Lung (tissue), 12 donors: ENCODE data around the gene CDK11B. TPM values are rescaled to one million over a fixed set of nuclear protein-coding genes. Genes with fewer than 3 reads are reported as not detected.

Experiments
- ATAC-seq: fragments of 200-7000 bp; cut with Tn5 transposase; one replicate; pipeline ENCODE4 v1.9.1; 2020; ENCODE audit warnings: moderate number of reproducible peaks; ENCODE audit not compliant: insufficient read depth, low FRiP score
- DNase-seq, 3 donors: peaks; one replicate each; pipeline ENCODE4 v3.0.0-alpha.2; 2013 to 2017
- H3K27ac ChIP-seq, 2 donors: one replicate each; pipeline ENCODE4 v1.5.1; 2013; ENCODE audit warnings: mild to moderate bottlenecking in 2 of 2, moderate library complexity in 2 of 2, control low read depth in 1 of 2, inconsistent platforms in 1 of 2, low read depth in 1 of 2, low read length in 1 of 2
- H3K27me3 ChIP-seq, 3 donors: one replicate each; pipeline ENCODE4 v1.5.1; 2013; ENCODE audit warnings: low read length in 2 of 3; ENCODE audit not compliant: control insufficient read depth in 3 of 3, insufficient read depth in 3 of 3
- H3K36me3 ChIP-seq, 4 donors: one replicate each; pipeline ENCODE4 v1.5.1; 2013; ENCODE audit warnings: low read length in 4 of 4, mild to moderate bottlenecking in 1 of 4, moderate library complexity in 1 of 4; ENCODE audit not compliant: control insufficient read depth in 4 of 4, insufficient read depth in 4 of 4
- H3K4me1 ChIP-seq, 5 donors: one replicate each; pipeline ENCODE4 v1.5.1; 2013; ENCODE audit warnings: low read length in 5 of 5, mild to moderate bottlenecking in 2 of 5, moderate library complexity in 1 of 5; ENCODE audit not compliant: control insufficient read depth in 5 of 5, insufficient read depth in 5 of 5
- H3K4me3 ChIP-seq: one replicate; pipeline ENCODE4 v1.5.1; 2013; ENCODE audit warnings: mild to moderate bottlenecking, control low read depth, moderate library complexity
- H3K9ac ChIP-seq, 2 donors: one replicate each; pipeline ENCODE4 v1.5.1; 2013; ENCODE audit warnings: low read length in 2 of 2, control low read depth in 1 of 2; ENCODE audit not compliant: insufficient read depth in 1 of 2
- H3K9me3 ChIP-seq, 4 donors: one replicate each; pipeline ENCODE4 v1.5.1; 2013; ENCODE audit warnings: low read length in 3 of 4, mild to moderate bottlenecking in 1 of 4, moderate library complexity in 1 of 4; ENCODE audit not compliant: control insufficient read depth in 4 of 4, insufficient read depth in 3 of 4
- CTCF ChIP-seq: IDR thresholded peaks from 2 replicates; pipeline ENCODE4 v1.5.1; 2012; ENCODE audit warnings: mild to moderate bottlenecking; ENCODE audit errors: control extremely low read depth, extremely low read depth
- WGBS, 2 donors: extraction: QIAGEN DNeasy Blood & Tissue Kit; methylation state at CpG; one replicate each; pipeline ENCODE4 v1.1.7; 2013; 5-methylcytosine and 5-hydroxymethylcytosine counted together
- polyA plus RNA-seq, 2 donors: library from polyadenylated mRNA; stranded (reverse); fragments of 200-250 nt; gene quantifications; one replicate each; pipeline ENCODE4 v1.2.1, GENCODE V29; 2013
- total RNA-seq, 2 donors: library from RNA; depleted of rRNA in 1 of 2; stranded (reverse); fragments of >200 nt in 1 of 2; gene quantifications; one replicate each; pipeline ENCODE4 v1.2.1, GENCODE V29; 2014 to 2021
- donor health status: control.
- donor health status: control.
- donor health status: Bipolar disorder and iron deficiency.
- donor health status: healthy.
- donor health status: DM: yes; HTN: yes; CAD: no.

The CDK11B gene
- total and polyA plus RNA-seq, 4 donors = 15.7 to 39.6 (median 24.2) TPM

GRCh38 chr1:1629430-1630190 lies 29.2 kb downstream of the CDK11B start:
- ATAC-seq (no peak), DNase-seq (no peak)
- no peak for TF ChIP-seq CTCF
- Histone ChIP-seq H3K27me3 (peaks cover 0 to 5% (median 0%) of the 10 kb centered on the region in 3 donors), H3K9me3 (peaks cover 0 to 4% (median 0%) of the 10 kb centered on the region in 4 donors), H3K27ac (no peak overlapping the region), H3K4me3 (no peak overlapping the region), H3K9ac (no peak overlapping the region), H3K36me3 (peaks cover 0 to 18% (median 6%) of the 10 kb centered on the region in 4 donors), H3K4me1 (peaks cover 0 to 6% (median 0%) of the 10 kb centered on the region in 5 donors)
- WGBS, 2 donors = 38 to 62% methylated on average over 43 to 48 of the region's 48 CpGs

GRCh38 chr1:1628754-1629429 lies 29.9 kb downstream of the CDK11B start:
- 32 to 62% methylated on average over 38 to 53 of the region's 53 CpGs for WGBS, 2 donors
- H3K4me3 ChIP-seq = no peak overlapping the region
- H3K27ac ChIP-seq = no peak overlapping the region

GRCh38 chr1:1627829-1628753 lies 30.7 kb downstream of the CDK11B start:
- Histone ChIP-seq H3K27ac (no peak overlapping the region), H3K9me3 (peaks cover 0 to 4% (median 0%) of the 10 kb centered on the region in 4 donors), H3K4me1 (peaks cover 0 to 9% (median 0%) of the 10 kb centered on the region in 5 donors), H3K9ac (no peak overlapping the region), H3K4me3 (no peak overlapping the region), H3K27me3 (peaks cover 0 to 5% (median 0%) of the 10 kb centered on the region in 3 donors), H3K36me3 (peaks cover 0 to 21% (median 9%) of the 10 kb centered on the region in 4 donors)
- ATAC-seq (no peak), DNase-seq (no peak)
- 95 to 96% methylated on average over 53 of the region's 53 CpGs for WGBS, 2 donors
- TF ChIP-seq CTCF = no peak

More at GRCh38 chr1:1628754-1629429, 29.9 kb downstream of the CDK11B start:
- peaks cover 0 to 9% (median 0%) of the 10 kb centered on the region in 5 donors for H3K4me1 ChIP-seq
- peaks cover 0 to 4% (median 0%) of the 10 kb centered on the region in 4 donors for H3K9me3 ChIP-seq
- no peak for DNase-seq
- no peak for ATAC-seq
- H3K9ac ChIP-seq = no peak overlapping the region
- no peak for TF ChIP-seq CTCF
- H3K27me3 ChIP-seq = peaks cover 0 to 5% (median 0%) of the 10 kb centered on the region in 3 donors
- H3K36me3 ChIP-seq = peaks cover 0 to 19% (median 8%) of the 10 kb centered on the region in 4 donors
